HG03175 (cell line): ENCODE data around the gene AKNAD1.
"Not testable (repeated sequence)": the region's sequence is repeated elsewhere in the genome, so short reads cannot be mapped to it uniquely, and the experiment has no call there.

Experiments used
- ATAC-seq: cut with Tn5 transposase; IDR thresholded peaks from one replicate; pipeline ENCODE4 v1.9.1; 2021; ENCODE audit warnings: mild to moderate bottlenecking, moderate library complexity; ENCODE audit not compliant: unreplicated experiment

The AKNAD1 gene, protein sequence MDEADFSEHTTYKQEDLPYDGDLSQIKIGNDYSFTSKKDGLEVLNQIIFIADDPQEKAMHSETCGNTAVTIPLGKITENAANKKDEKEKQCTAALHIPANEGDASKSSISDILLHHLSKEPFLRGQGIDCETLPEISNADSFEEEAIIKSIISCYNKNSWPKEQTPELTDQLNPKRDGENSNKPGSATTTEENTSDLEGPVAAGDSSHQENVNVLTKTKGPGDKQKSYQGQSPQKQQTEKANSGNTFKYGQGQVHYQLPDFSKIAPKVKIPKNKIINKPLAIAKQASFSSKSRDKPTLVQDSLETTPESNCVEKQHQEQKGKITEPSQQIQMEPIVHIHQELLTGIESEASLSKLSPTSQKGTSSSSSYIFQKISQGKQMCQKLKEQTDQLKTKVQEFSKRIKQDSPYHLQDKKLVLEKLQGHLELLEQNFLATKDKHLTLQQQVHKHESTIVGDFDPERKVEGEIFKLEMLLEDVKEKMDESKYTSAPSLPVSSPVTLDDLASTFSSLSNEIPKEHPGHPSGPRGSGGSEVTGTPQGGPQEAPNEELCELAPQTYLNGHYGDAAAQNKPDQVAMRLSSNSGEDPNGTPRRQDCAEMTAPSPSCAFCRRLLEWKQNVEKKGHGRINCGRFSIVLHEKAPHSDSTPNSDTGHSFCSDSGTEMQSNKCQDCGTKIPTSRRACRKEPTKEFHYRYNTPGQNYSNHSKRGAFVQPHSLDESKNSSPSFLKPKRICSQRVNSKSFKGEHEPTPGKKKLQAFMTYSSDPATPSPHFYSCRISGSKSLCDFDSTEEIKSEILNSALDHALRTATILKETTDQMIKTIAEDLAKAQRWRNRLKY

DNA sequence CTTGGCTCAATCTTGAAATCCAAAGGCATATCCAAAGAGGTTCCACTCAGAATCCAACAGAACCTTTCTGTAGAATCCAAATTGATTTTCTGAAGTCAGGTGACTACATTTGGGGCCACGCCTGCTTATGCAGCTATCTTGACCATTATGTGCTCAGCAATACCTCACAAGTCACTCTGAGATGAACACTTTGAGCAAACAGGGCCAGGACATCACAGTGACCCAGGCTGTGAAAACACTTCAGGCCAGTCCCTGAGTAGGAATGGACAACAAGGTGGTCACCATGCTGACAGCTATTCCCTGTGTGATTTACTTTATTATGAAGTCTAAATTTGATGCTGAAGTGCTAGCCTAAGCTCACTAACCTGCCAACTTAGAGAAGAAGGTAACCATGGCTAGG is at the start of gene AKNAD1:
Gene AKNAD1 (minus strand): TSS at position 101 of the 400 bp plus-strand sequence. CDS start 4,430 bp downstream, outside the sequence.
- ATAC-seq = no peak

DNA sequence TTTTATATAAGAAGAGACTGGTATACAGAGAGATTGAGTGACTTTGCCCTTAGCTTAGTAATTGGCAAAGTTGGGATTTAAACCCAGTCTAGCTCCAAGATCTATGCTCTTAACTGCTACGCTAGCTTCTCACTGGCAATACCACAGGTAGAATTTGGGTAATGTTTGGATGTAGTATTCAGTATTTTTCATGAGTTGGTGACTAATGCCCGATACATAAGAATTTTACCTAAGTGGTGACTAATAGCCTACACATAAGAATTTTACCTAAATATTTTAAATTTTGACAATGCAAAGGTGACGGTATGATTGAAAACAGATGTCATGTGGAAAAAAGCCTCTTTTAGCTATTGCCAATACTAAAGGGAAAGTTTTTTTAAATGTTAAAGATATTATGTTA is 44.2 kb upstream of the AKNAD1 start:
- no peak for ATAC-seq

DNA sequence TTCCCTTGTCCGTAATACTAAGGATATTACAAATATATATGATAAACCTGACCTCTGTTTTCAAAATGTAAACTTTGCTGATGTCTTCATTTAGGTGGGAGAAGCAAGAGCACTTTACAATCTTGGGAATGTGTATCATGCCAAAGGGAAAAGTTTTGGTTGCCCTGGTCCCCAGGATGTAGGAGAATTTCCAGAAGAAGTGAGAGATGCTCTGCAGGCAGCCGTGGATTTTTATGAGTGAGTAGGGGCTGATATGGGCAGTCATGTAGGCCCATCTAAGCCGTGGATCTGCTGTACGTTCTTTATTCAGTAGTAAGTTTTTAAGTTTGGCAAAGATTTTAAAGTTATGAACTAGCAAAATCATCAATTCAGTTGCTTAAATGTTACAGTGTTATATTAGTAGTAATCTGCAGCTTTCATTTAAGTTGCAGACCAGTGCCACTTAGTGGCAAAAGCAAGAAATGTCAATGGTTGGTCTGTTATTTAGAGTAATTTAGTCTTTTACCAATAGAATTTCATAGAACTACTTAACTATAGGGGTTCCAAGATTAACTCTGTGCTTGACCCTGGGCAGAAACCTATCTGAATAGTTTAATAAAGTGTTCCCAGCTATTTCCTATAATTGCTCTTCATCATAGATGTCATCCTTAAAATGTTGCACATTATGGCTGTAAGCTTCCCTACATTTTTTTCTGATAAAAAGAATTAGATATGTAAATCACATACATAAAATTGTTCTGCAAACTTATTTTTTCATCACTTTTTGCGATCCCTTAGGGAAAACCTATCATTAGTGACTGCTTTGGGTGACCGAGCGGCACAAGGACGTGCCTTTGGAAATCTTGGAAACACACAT is 41.2 kb upstream of the AKNAD1 start:
- peak; percentile 76 for ATAC-seq

DNA sequence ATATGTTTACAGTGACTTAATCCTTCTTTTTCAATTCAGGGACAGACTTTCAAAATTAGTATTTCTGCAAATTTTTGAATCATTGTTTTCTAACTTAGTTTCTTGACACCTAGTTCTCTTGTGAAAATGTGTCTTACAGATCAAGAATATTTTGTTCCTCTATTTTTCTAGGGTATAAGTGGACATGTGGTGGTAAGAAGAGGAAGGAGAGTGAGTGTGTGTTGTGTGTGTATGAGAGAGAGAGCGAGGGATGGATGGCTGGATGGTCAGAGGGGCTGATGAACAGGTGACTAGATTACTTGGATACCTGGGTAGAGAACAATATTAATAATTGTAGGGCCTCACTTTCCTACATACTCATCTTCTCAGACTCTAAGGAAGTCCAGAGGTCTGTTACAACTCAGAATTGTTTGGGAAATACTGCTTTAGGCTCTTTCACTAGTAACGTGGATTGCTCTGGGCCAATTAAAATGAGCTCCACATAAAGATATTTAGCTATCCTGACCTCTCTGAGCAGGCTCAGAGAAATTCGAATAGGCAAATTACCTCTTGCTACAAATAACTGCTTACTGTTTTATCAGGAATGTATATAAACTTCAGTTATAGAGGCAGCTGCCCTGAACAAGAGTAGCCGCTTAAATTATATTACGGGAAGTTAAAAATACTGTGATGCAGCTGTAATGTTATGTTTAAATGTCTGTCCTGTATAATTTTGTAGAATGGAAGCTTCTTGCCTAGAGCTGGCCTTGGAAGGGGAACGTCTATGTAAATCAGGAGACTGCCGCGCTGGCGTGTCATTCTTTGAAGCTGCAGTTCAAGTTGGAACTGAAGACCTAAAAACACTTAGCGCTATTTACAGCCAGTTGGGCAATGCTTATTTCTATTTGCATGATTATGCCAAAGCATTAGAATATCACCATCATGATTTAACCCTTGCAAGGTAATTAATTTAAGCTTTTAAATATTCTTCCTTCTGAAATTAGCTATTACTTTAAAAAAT is 39.6 kb upstream of the AKNAD1 start:
- no peak for ATAC-seq

DNA sequence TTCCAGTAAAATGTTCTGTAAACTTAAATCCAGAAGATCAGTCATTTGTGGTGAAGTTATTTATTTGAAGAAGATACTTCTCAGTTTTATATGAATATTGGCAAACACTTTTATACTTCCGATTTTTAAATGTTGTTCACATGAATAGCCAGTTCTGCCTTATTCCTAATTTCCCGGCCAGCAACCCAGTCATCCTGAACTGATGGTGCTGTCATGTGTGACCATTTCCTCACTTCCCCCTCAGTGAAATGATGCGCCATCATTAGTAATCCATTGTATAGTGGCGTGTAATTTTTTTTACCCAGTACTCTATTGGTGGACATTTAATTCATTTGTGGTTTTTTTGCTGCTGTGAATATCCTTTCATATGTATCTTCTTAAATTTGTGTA is 36.2 kb upstream of the AKNAD1 start:
- ATAC-seq = no peak

DNA sequence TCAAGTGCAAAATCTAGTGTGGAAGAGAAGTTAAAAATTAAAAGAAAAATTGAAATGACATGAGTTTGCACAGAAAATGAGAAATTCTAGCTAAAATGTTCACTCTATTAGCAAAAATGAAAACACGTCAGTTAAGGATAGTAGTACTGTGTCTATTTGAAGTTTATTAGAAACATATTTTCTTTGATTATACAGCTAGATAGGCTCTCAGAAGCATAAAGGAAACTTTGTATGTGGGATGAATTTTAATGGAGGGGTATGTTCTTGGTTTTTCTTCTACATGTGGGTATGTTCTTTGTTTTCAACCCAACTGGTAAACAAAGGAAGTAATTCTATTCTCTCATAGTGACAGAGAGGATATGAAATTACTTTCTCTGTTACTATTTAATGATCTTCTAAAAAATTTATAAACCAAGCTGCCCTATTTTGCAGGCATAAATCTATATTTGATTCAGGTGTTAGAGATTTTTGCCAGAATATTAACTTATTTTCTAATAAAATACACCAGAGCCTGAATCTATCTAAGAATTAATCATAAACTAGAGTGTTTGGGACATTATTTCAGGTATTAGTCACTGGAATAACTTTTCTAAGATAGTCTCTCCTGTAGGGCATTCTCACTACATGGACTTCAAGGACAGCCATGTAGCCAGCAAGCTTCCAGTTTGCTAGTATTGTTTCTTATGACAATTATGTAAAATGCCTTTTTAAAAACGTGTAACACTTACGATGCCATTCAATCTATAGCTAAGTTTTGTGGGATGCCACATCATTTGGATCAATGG is 35.7 kb upstream of the AKNAD1 start:
- no peak for ATAC-seq

DNA sequence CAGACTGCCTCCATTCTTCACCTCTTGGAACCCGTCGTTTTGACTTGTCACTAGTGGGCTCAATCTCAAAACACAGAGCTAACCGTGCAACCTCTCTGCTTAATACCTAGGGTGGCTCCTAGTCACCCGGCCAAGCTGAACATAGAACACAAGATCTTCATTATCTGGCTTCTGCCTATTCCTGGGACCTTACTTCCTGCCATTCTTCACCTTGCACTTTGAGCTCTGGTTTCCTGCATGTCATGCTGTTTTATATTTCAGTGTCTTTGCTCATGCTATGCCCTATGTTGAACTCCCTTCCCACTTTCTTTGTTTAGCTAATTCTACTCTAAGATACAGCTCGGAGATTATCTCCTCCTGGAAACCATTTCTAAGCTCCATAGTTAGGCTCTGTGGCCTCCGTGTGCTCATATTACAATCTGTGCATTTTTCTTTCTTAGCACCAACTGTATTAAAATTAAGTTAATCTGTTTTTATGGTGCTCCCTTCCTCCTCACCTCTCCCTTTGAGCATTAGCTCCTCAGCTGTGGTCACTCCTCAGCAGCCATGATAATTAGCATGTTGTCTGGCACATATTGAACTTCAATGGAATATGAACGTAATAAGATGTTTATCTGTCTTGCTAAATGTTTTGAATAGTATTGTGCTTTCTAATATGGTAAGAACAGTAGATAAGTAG is 33.0 kb upstream of the AKNAD1 start:
- ATAC-seq = no peak

DNA sequence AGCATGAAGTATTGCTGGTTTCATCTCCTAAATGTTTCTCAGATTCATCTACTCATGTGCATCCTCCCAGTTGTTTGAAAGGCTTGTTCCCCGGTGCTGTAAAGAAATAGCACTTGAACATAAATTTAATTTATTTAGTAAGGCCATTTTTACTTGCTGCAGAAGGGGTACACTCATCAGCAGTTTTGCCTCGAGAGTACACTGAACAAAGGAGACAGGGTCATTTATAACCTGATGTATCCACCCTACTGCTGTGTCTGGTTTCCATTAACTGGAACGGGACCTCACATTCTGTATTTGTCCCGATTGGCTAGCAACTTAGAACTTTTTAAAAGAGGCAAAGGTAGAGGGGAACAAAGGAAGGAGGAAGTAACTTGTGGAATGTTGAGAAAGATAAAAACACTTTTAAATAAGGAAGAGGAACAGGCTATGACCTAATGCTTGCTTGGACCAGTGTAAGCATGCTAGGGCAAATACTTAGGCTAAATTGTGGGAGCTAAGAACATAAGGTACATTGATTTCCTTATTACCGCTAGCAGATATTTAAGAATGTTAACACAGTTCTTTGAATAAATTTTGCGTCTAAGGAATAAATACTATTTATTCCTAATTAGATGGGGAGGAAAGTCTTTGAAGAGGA is 32.2 kb upstream of the AKNAD1 start:
- ATAC-seq = not testable (repeated sequence)

DNA sequence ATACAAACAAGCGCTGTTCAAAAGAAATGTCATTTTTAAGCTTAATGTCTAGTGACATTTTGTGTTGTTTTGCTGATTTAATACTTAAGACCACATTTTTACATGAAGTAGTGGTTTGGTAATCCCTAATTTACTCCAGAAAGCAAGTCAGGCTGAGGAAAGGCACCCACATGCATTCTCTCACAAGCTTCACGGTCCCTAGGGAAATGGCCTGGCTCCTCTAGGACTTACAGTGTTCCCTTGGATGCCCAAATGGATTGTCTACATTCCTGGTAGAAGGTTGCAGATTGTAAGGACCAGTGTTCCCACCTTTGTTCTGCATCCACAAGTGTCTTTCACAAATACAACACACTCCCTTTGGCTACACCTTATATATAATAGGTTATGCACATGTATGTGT is 29.4 kb upstream of the AKNAD1 start:
- no peak for ATAC-seq

DNA sequence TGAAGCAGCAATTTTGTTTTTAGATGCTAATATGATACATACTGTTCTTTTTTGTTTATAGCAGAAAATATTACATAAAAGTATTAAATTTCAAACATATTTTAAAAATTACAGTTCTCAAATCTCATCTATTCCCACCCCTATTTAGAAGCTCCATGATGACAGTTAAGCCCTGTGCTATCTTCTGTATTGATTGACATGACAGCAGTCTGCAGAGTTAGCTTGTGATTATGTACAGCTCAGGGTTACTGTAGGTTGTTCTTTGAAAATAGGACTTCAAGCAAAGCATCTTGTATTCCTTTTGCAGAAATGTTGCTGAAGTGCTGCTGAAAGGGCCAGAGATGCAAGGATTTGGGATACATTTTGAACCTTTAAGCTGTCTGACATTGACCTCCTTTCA is 28.1 kb upstream of the AKNAD1 start:
- no peak for ATAC-seq

DNA sequence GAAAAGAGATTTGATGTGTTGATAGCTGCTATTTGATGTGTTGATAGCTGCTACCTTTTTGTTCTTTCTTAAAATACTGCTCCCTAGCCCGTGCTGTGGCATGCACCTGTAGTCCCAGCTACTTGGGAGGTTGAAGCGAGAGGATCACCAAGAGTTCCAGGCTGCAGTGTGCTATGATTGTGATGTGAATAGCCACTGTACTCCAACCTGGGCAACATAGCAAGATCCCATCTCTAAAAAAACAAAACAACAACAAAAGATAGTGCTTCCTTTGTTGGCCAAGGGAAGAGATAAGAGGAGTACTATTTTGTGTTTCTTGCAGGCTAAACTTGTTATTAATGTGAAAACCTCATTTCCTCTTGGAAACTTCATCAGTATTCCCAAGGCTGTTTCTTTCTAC is 25.9 kb upstream of the AKNAD1 start:
- no peak for ATAC-seq

DNA sequence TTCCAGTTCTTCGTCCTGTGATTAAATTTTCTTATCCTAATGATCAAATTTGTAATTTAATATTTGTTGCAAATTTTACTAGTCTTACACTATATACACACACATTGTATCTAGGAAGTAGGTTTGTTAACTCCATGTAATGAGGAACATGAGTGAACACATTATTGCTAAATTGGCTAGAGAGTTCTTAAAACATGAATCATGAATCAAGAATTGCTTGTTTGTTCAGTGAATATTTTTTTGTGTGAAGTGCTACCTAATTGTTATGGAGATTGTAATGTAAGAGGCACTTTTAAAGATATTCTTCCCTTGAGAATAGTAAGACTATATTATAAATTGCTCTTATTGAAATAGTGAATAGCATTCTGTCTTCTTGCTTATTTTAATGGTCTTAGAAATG is 24.5 kb upstream of the AKNAD1 start:
- no peak for ATAC-seq

DNA sequence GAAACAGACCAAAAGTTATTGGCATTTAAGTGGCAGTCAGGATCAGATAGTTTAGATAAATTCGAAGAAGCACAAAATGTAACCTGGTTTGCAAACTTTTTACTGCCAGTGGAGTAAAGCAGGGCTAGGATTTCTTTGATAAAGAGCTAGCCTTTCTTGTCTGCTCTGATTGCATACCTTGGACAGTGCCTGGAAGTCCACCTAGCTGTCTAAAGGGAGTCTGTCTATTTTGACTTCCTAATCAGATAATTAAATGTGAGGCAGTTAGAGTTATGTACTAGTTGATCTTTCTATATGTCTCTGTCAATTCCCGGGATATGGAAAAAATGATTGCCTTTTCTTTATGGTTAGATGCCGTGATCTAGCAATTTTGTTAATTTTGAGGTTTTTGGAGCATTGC is 24.0 kb upstream of the AKNAD1 start:
- ATAC-seq = no peak

DNA sequence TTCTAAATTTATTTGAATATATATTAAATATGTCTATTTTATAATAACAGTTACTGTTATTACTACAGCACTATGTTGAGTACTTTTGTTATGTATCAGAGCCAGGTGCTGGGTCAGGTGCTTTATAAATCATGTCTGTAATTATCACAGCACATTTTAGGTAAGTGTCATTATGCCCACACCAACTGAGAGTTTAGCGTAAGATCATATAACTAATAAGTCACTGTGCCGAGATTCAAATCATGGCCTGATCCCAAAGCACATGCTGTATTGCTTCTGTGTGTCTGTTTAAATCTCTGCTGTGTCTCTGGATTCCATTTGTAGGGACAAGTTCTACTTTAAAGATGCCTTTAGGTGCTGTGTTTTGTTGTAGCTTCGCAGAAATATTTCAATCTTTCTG is 21.8 kb upstream of the AKNAD1 start:
- ATAC-seq = no peak

DNA sequence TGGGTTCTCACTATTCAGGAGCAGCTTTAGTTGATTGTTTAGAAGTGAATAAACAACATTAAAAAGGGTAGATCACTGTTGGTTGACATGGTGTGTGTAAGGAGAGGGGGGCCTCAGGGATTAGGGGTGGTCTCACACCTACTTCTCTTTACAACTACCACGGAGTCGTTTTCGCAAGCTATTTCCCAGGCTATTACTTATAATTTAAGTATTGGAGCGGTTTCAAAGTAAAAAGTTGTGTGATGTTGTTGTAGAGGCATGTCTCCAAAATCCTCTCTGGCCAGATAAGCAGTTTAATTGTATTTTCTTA is 21.2 kb upstream of the AKNAD1 start:
- ATAC-seq = no peak

DNA sequence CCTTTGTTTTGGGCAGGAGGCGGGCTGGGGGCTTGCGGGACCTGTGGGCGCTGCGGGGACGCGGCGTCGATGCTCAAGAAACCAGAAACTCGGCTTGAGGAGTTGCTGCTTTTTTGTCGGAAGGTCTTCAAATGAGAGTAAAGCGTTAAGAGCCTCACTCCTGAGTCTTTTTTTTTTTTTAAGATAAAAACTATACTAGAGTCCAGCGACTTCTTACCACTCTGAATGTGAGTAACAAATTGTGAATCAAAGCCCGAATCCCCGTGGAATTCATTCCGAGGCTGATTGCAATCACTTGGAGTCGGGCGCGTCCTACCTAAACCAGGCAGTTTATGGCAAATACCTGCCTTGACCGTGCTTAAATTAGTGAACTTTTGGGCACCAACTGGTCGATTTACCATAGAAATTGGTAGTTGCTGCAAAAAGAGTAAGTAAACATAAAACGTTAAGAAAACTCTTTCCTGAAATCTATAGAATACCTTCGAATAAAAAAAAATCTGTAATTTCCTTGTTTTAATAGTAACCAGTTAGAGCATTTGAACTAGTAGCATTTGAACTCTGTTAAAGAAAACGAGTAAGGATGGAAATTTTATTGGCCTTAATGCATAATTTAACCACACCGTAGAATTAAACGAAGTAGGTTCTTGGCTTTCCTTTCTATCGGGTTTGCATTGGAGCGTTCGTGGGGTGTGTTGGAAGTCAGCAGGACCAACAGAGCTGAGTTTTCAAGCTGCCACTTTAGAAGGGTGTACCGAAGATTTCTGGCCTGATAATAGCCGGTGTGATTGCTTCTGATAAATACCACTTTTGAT is 20.7 kb upstream of the AKNAD1 start:
- no peak for ATAC-seq

DNA sequence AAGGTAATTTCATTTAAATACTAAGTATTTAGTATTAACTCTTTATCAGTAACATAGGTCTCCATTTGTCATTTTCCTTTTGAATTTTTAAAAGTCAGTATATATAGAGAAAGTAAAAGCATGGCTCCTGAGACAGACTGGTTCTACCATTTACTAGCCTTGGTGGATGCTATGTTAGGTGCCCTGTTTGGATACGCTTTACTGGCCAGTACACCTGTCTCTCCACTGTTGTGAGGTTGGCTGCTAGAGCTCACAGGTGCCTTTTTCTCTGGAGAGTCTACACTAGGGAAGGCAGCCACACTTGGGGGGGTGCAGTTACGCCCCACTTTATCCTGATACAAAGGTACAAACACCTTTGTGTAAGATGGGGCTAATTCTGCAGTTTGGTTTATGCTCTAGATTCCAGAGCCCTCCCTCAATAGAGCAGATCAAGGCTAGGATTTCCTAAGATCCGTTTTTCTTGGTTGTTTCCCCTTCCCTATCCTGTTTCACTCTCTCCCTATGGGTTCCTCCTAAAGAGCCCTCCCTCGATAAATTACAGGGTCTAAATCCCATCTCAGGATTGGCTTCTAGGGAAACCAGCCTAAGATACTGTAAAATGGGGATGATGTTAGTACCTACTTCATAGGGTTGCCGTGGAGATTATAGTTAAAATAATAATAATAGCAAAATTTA is 14.3 kb upstream of the AKNAD1 start:
- ATAC-seq = no peak
